Left hindlimb (tissue), 1 donor: Measurements from ENCODE around the gene AKT1.
A peak's percentile ranks its signal among the peaks of the same experiment; 100 is the strongest.
"Not testable (repeated sequence)": the region's sequence is repeated elsewhere in the genome, so short reads cannot be mapped to it uniquely, and the experiment has no call there.

Source experiments
- DNase-seq: peaks from one replicate; pipeline ENCODE4 v3.0.0-alpha.2; 2018

The AKT1 gene

DNA sequence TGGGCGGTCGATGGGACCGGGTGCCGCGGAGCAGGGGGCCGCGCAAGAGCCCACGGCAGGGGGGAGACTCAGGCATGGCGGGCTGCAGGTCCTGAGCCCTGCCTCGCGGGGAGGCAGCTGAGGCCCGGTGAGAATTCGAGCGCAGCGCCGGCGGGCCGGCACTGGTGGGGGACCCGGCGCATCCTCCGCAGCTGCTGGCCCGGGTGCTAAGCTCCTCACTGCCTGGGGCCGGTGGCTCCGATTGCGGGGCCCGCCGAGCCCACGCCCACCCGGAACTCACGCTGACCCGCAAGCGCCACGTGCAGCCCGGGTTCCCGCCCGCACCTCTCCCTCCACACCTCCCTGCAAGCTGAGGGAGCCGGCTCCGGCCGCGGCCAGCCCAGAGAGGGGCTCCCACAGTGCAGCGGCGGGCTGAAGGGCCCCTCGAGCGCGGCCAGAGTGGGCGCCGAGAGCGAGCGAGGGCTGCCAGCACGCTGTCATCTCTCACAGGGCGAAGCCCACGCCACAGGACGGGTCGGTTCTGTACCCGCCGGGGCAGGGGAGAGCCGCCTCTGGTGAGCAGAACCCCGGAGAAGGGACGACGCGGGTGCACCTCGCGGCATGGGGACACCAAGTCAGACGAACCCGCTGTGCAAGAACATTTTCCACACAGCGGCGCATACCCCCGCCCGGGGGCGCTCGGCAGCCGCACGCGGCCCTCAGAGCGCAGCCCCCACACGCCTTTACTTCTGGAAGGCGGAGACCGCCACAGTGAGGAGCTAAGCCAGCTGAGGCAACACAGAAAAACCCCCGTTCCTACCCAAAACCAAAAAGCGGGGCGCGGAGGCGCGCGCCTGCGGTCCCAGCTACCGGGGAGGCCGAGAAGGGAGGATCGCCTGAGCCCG is 43.8 kb downstream of the AKT1 start:
- no peak for DNase-seq

DNA sequence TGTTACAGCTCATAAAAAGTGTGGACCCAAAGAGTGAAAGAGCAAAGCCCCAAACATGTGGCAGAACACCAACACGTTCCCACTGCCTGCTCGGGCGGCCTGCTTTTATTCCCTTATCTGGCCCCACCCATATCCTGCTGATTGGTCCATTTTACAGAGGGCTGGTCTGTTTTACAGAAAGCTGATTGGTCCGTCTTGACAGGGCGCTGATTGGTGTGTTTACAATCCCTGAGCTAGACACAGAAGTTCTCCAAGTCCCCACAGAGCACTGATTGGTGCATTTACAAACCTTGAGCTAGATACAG is 44.8 kb downstream of the AKT1 start:
- not testable (repeated sequence) for DNase-seq

DNA sequence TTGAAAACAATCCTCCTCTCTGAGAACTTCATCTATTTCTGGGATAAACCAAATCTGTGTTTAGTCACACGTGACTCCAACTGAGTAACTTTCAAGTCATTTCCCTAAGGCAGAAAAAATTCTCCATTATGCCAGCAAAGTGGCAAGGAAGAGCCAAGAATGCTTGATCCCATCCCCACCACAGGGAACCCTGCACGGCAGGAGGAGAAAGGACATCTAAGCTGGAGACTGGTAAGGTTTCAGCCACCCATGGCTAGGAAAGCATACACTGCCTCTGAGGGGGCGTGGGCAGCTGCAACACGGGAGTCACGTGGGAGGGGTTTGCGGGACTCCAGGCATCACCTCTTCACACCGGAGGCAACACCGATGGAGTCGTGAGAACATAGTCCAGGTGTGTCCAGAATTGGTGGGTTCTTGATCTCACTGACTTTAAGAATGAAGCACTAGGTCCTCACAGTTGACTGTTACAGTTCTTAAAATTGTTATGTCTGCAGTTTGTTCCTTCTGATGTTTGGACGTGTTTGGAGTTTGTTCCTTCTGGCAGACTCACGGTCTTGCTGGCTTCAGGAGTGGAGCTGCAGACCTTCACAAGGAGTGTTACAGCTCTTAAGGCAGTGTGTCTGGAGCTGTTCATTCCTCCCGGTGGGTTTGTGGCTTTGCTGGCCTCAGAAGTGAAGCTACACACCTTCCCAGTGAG is 45.3 kb downstream of the AKT1 start:
- DNase-seq: no peak

DNA sequence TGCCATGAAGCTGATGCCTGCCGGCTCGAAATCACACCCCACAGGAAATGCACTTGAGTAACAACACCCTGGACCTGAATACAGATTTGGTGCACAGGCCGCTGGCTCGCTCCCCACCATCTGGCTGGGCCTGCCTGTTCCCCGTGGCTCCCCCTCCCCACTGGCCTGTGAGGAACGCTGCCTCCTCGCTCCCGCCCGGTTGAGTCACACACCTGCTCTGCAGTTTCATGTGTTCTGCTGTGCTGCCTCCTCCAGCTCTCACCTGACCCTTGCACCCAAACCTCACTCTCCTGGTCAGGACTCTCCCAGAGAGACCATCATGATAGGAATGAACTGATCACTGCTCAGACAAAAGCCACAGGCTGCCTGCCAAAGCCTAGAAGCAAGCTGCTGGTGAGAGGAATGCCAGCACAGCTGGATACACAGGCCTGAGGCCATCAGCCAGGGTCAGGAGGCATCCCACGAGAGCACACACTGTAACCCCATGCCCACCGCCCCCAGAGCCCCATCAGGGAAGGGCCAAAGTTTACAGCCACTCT is 46.4 kb downstream of the AKT1 start:
- DNase-seq: no peak

DNA sequence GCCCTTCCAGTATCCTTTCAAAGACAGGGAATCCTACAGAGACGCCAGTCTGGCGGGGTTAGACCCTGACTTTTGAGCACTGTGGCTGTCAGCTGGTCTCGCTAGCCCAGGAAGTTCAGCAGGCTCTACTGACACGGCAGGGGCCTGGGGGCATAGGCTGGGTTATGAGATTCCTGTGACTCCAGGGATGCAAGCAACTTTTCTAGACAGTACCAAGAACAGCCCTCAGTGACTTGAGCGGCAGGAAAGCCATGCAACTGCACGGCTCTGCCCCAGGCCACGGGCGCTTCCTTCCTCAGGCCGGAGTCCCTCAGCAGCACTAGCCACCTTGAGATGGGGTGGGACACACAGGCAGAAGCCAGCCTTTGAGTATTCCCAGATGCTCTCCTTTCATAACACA is 47.7 kb downstream of the AKT1 start:
- no peak for DNase-seq

DNA sequence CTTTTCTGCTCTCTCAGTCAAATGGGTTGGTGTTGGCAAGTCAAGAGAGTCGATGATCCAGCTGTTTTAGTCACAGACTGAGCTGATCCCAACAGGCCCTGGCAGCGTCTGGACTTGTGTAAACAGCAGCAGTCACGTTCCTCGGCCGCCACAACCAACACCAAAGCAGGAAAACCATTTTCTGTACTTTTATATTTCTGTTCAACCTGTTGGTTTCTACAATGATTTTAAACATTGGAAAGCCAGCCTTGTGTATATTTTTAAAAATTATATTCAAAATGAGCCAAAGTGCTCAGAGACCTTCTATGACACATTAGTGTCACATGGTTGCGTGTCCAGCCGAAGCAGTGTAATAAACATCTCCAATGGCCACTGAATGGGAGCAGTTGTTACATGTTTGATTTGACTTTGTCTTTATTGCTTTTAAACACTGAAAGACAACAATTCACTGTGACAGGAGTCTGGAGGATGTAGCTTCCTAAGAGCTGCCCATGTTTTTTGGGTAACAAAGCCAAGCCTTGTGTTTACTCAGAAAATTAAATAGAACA is 48.5 kb downstream of the AKT1 start:
- DNase-seq: no peak

DNA sequence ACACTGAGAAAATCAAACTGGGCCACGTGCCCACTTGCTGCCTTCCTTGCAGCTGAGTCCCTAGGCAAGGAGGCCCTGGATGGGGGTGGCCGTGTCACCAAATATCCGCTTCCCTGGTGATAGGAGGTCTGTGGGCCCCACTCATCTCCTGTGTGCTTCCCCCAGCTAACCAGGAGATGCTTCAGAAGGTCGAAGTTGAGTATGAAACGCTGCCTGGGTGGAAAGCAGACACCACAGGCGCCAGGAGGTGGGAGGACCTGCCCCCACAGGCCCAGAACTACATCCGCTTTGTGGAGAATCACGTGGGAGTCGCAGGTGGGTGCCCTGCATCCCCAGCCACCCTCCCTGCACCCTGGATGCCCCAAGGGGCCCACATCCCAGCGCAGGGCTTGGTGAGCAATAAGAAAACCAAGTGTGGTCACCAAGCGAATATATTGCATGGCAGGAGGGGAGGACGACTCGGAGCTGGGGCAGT is 49.4 kb downstream of the AKT1 start:
- no peak for DNase-seq

DNA sequence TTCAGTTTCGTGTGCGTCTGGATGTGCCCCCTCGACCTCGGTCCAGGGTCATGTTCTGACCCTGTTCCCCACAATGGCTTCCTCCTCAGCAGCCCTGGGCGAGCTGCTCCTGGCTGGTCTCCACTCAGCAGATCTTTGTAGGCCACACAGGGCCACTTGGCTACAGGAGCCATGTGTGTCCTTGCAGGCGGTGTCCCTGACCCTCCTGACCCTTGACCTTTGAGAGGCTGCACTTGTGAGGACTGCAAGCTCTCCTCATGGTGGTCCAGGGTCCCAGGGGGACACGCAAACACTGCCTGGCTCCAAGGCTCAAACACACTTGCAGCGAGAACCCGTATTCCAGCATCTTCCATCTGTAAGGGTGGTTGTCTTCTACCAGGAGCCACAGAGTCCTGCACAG is 50.1 kb downstream of the AKT1 start:
- no peak for DNase-seq

DNA sequence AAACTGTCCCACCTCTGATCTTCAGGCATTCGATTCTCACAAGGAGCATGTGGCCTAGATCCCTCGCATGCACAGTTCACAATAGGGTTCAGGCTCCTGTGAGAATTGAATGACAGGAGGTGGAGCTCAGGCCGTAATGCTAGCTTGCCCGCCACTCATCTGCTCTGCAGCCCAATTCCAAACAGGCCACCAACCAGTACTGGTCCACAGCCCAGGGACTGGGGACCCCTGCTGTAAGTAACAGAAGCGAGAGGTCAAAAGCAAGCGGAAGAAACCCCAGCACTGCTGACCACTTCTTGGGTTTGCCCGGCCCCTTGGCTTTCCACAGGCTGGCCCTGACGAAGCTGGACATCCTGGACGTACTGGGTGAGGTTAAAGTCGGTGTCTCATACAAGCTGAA is 51.1 kb downstream of the AKT1 start:
- DNase-seq: no peak

DNA sequence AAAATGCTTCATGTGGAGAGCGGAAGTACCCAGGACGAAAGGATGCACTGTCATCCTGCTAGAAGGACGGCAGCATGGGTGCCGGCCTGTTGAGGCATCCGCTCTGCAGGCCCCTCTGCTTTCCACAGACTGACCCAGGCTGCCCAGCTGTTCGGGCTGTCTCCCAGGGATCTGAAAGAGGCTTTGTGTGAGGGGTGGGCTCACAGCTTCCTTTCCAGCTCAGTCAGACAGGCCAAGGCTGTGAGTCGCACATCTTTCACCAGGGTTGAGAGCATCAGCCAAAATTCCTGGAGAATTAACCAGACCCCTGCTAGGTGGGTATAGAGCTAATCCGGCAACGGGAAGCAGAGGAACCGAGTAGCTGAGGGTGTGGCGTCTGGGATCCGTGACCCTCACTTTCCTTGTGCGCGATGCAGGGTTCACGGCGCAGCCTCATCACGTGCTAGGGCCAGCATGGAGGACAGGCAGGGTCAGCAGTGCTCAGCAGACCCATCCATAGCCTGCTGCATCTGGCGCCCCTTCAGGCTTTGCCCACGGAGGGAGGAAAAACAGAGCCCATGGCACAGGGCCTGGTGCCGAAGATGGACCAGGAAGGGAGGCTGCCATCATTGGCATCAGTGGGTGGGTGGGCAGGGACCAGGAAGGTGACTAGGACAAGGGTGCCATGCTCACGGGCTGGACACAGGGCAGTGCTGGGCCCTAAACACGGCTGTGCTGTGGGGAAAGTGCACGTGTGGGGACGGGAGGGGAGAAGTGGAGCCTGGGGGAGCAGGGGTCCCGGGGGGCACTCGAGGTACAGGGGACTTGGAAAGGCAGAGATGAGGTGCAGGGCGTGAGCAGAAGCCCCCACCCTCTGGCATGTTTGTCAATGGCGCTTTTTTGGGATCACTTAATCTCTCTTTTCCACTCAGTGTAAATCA is 51.8 kb downstream of the AKT1 start:
- DNase-seq: no peak

DNA sequence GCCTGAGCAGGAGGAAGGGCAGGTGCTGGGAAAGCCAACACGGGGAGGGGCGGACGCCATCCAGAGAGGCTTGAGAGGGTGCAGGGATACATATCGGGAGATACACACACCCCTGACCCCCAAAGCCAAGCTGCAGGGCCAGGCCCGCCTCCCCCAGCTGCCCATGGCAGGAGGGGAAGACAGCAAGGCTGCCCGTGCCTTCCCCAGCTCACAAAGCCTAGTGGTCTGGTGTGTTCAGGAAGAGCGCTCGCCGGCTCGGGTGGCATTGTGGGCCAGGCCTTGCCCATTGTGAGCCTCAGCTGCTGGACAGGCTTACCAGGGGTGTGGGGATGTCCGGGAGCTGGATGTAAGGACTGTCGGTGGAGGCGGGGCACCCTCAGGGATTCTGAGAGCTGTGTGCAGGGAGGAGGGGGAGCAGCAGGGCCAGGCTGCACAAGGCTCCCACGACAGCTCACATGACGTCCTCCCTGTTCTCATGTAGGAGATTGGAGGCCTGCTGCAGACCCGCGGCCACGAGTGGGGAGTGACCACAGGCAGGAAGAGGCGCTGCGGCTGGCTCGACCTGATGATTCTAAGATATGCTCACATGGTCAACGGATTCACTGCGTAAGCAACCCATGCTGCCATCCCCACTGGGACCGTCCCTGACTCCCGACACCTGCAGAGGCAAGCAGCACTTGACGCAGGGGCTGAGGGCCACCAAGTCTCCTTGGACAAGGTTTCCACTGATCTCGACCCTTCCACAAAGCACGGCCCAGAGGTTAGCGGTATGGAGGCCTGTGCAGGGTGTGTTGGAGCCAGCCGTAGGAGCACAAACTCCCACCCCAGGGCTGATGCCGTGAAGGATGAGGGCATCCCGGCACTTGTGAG is 52.7 kb downstream of the AKT1 start:
- no peak for DNase-seq

DNA sequence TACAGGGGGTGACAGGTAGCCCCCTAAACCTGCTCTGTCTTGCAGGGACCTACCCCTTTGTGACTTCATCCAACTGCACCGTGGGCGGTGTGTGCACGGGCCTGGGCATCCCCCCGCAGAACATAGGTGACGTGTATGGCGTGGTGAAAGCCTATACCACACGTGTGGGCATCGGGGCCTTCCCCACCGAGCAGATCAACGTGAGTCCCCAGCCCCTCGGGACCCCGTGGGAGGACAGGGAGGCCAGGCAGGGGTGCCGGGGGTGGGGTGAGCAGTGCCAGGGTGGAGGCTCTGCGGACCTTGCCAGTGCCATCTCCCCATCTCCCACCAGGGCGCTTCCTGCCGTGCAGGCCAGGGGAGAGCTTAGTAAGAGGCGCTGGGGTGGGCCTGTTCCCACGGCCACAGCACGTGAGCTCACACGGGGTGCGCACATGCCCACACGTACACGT is 53.7 kb downstream of the AKT1 start:
- DNase-seq: no peak

DNA sequence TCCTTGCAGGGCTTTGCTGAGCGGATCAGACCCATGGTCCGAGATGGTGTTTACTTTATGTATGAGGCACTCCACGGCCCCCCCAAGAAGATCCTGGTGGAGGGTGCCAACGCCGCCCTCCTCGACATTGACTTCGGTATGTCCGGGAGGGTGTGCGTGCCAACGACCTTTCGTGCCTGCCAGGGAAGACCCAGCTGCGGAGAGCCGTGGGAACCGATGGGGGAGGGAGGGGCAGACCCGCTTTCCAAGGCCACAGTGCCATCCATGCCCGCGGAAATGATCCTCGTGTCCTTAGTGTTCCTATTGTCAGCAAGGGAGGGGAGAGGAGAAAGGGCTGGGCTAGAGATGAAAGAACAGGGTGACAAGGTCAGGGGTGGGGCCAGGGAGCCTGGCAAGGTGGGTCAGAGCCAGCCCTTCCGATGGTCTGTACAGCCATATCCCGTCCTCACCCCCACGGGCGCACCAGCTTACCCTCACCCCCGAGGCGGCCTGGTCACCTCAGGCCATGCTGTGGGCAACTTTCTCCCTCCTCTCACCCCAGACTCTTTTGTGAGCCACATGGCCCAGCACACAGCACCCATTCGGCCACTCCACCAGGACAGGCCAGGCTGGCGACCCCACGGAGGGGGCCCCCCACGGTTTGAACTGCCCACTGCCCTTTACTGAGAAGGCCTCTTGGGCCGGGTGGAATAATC is 54.3 kb downstream of the AKT1 start:
- no peak for DNase-seq

DNA sequence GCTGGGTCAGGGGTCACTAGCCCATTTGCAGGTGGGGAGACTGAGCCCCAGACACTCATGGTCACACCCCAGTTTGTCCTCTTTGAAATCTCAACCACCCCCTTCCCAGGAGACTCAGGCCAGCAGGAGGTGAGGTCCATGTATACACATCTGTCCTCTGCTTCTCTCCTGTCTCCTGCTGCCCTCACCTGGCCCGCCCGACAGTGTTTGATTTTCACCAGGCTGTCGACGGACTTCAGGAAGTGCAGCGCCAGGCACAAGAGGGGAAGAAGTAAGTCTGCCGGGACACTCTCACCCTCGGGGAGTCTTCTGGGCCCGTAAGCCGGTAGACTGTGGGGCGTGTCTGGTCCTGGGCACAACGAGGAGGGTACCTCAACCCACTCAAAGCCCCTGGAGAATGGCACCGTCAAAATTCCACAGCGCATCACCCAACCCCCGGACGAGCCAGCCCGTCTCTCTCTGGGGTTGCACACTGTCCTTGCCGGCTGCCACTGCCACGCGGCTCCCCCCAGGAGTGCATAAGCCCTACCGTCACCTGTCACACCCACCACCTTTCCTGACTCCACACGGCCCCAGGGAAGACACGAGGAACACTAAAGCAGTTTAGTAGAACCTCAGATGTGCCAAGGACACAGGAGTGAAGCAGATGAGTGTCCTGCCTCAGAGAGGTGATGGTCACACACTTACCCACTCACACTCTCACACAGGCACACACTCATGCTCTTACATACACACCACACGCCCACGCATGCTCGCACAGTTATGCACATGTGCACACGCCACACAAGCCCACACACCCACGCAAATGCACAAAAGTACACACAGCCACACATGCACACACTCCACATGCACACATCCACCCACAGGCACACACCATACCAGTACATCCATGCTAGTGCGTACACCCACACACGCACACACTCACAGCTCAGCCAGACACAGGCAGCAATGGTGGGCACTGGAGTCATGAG is 55.7 kb downstream of the AKT1 start:
- no peak for DNase-seq

DNA sequence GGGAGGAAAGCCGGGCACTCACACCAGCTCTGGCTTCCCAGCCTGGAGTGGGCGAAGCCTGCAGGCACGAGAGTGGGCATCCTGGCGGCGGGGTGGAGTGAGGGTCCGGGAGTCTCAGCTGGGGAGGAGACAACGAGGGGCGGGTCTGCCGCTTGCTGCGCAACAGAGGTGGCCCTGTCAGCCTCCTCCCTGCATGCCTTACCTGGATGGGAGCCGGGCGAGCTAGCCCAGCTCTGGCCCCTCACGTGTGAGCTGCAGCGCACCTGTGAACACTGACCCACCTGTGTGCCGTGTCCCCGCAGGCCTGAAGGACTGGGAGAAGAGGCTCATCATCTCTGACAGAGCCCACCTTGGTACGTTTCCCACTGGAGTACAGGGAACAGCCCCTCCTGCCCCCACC is 56.5 kb downstream of the AKT1 start:
- DNase-seq: no peak

DNA sequence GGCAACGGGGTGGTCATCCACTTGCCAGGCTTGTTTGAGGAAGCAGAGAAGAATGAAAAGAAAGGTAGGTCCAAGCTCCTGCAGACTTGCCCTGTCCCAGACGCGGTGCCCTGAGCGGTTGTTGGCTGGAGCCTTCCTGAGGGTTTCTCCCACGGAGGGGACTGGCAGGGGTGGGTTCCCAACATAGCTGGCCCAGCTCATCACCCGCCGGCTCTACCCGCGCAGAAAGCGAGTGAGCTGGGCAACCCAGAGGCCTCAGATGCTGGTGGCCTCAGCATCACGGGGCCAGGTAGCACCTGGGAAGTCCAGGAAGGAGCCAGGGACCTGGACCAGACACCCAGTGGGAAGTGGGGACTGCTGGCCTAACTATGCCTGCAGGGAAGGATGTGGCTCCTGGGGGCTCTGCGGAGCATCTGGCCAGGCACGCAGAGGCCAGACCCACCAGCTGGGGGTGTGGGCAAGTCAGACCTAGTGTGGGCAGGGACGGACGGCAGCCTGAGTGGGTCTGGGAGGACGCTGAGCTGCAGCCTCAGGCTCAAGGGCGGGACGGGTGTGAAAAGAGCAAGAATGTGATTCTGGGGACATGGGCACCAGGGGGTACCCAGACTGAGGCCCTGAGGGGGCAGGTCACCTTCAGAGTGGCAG is 57.1 kb downstream of the AKT1 start:
- DNase-seq: no peak

DNA sequence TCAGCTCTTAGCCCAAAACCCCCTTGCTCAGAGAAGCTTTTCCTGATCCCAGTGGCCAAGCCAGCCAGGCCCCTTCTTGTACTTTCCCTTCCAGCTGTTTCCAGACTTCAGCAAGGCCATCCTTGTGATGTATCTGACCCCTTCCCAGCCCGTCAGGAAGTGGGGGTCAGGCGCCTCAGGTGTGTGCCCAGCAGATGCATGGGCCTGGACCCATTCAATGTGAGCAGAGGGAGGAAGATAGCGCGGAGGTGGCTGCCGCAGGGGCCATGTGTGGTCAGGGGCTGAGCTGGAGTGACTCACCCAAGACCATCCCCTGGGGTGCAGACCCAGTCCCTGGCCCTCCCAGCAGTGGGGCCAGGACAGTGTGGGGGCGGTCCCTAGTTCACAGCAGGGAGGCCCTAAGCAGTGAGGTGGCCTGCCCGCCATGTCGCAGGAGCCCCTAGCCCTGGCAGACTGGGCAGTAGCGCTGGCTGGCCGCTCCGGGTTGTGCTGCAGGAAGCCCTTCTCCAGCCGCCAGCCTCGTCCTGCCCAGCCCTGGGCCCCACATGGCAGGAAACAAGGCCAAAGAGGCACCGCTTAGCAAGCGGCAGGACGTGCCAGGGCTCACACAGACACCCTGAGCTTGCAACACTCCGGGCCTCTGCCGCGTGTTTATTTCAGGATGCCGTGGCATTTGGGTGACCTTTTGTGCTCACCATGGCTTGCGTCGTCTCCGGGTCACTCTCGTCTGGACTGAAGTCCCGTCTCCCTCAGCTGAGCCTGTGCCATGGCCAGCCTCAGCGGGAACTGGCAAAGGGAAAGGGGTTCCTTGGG is 59.5 kb downstream of the AKT1 start:
- peak; percentile 86 for DNase-seq
